GM19455 (cell line): ENCODE data around the gene ARMC5.
A peak's percentile ranks its signal among the peaks of the same experiment; 100 is the strongest.
"Not testable (repeated sequence)": the region's sequence is repeated elsewhere in the genome, so short reads cannot be mapped to it uniquely, and the experiment has no call there.

Experiments
- ATAC-seq: cut with Tn5 transposase; IDR thresholded peaks from one replicate; pipeline ENCODE4 v1.9.1; 2021; ENCODE audit not compliant: unreplicated experiment

Gene ARMC5

GRCh38 chr16:31476303-31477219, 17.3 kb downstream of the ARMC5 start:
- peak; percentile 62 for ATAC-seq

- no peak for ATAC-seq
These were observed 18.2 kb downstream of the ARMC5 start for GRCh38 chr16:31477220-31478216.

- no peak for ATAC-seq
These were observed 19.7 kb downstream of the ARMC5 start for GRCh38 chr16:31478956-31479355.

GRCh38 chr16:31479751-31480150, 20.4 kb downstream of the ARMC5 start:
- no peak for ATAC-seq

GRCh38 chr16:31480851-31481536, 21.7 kb downstream of the ARMC5 start:
- ATAC-seq: no peak

- no peak for ATAC-seq
These were observed 23.8 kb downstream of the ARMC5 start, which contains the start of gene SLC5A2 for GRCh38 chr16:31483081-31483480. Gene SLC5A2 (plus strand): TSS chr16:31483123. CDS start chr16:31483137, 14 bp downstream.

- ATAC-seq: not testable (repeated sequence)
These were observed 24.7 kb downstream of the ARMC5 start for GRCh38 chr16:31484048-31484447.

GRCh38 chr16:31484491-31485171, 25.3 kb downstream of the ARMC5 start:
- no peak for ATAC-seq

- no peak for ATAC-seq
These were observed 26.3 kb downstream of the ARMC5 start for GRCh38 chr16:31485571-31485970.

DNA sequence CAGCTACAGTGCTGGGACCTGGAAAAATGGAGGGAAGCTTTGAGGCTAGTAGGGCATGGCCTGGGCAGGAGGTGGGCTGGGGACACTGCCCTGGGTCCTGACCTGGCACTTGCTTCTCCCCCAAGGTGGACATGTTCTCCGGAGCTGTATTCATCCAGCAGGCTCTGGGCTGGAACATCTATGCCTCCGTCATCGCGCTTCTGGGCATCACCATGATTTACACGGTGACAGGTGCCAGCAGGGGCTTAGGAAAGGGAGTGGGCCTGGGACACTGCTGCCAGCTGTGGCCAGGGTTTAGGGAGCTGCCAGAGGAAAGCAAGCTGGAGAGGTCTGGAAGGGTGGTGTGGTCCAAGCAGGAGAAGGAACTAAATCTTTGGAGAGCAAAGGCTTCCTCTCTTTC, 26.7 kb downstream of the ARMC5 start:
- ATAC-seq: no peak

DNA sequence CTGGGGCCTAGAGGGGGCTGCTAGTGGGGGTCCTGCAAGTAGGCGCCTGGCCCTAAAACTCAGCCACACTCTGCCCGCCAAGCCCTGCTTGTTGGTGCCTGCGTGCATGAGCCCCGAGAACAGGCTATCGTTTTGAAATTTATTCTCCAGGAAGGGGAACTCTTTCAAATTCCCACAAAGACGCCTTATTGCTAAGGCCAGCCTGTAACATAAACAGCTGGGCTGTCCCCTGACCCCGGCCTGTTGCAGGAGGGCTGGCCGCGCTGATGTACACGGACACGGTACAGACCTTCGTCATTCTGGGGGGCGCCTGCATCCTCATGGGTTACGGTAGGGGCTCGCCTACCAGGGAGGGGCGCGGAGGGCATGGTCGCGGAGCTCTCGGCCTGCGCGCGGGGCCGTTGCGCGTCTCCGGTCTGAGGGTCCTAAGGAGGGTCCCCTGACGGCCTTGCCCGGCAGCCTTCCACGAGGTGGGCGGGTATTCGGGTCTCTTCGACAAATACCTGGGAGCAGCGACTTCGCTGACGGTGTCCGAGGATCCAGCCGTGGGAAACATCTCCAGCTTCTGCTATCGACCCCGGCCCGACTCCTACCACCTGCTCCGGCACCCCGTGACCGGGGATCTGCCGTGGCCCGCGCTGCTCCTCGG, 27.9 kb downstream of the ARMC5 start:
- no peak for ATAC-seq

- peak; percentile 75 for ATAC-seq
These were observed 28.6 kb downstream of the ARMC5 start for GRCh38 chr16:31487720-31488467.

DNA sequence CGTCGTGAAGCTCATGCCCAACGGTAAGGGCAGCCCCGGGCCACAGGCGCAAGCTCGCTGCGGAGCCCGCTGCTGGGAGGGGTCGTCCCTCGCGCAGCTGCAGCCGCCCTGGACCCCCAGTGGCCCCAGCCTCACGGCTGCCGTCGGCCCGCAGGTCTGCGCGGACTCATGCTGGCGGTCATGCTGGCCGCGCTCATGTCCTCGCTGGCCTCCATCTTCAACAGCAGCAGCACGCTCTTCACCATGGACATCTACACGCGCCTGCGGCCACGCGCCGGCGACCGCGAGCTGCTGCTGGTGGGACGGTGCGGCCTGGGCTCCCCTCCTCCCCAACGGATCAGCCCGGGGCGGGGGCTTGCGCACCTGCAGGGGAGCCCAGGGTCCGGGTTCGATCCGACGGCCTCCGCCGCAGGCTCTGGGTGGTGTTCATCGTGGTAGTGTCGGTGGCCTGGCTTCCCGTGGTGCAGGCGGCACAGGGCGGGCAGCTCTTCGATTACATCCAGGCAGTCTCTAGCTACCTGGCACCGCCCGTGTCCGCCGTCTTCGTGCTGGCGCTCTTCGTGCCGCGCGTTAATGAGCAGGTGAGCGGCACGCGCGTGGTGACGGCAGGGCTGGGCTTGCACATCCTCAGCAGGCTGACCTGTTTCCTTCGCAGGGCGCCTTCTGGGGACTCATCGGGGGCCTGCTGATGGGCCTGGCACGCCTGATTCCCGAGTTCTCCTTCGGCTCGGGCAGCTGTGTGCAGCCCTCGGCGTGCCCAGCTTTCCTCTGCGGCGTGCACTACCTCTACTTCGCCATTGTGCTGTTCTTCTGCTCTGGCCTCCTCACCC, 29.4 kb downstream of the ARMC5 start:
- no peak for ATAC-seq

DNA sequence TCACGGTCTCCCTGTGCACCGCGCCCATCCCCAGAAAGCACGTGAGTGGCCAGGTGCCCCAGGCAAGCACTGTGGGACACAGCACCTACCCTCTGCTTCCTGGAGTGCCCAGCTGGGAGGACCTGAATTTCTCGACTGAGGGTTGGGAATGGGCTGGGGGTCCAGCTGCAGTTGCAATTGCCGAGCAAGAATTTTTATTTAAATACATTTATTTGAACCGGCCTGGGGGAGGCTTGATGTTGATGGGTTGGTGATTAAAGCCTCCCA, 29.9 kb downstream of the ARMC5 start:
- no peak for ATAC-seq

DNA sequence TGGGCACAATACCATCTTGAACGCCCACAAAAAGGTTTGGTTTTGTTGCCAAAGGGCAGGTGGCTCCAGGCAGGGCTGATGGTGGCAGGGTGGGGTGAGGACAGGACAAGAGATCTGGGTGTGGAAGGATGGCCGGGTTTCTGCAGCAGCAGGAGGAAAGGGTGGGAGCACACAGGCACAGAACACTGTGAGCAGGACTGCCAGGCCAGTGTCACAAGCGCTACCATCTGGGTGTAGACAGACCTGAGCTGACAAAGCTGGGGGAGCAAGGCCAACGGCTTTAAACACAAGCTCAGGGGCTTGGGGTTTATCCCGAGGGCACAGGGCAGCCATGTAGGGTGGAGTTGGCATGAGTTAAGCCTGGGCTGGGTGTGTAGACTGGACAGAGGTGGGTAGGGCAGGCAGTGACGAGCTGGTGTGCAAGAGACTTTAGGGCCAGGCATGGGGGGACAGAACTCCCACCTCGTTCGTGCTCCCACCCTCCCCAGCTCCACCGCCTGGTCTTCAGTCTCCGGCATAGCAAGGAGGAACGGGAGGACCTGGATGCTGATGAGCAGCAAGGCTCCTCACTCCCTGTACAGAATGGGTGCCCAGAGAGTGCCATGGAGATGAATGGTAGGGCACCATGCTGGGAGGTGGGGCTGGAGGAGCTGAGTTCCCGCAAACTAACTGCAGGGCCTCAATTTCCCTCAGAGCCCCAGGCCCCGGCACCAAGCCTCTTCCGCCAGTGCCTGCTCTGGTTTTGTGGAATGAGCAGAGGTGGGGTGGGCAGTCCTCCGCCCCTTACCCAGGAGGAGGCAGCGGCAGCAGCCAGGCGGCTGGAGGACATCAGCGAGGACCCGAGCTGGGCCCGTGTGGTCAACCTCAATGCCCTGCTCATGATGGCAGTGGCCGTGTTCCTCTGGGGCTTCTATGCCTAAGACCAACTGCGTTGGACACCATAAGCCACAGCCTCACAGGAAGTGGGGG, 30.6 kb downstream of the ARMC5 start:
- ATAC-seq: no peak

GRCh38 chr16:31491778-31492418, 32.6 kb downstream of the ARMC5 start:
- no peak for ATAC-seq
